HepG2 (cell line): ENCODE results near the gene PEX10. TPM values are rescaled to one million over a fixed set of nuclear protein-coding genes. Genes with fewer than 3 reads are reported as not detected.

Experiments used
- ATAC-seq: fragments of 200-7000 bp; cut with Tn5 transposase; 3 replicates; pipeline ENCODE4 v1.9.1; 2020; ENCODE audit warnings: mild to moderate bottlenecking, moderate library complexity
- BruUV-seq: library from RNA; stranded (reverse); fragments of 400-500 nt; replicated peaks from 2 replicates; lab custom pipeline; 2021; lab: Mats Ljungman, UMichigan
- CTCF ChIA-PET: fragments of 300-600 bp; formaldehyde crosslinking; extraction: SDS; loops from one replicate; lab custom pipeline; 2021; ENCODE audit warnings: low total read pairs, inconsistent platforms, low intra/inter-chr PET ratio; lab: Yijun Ruan, JAX
- POLR2A ChIA-PET: fragments of 350-600 bp; sonication (Branson Sonifier 250); formaldehyde crosslinking; loops from one replicate; lab custom pipeline; 2020; ENCODE audit warnings: antibody characterized with exemption, inconsistent platforms; lab: Yijun Ruan, JAX
- DNase-seq: peaks from one replicate; pipeline ENCODE4 v3.0.0-alpha.2; 2015; ENCODE audit warnings: low spot score
- FAIRE-seq: peaks from 3 replicates; lab custom pipeline; 2011; peaks lifted over from hg19 to GRCh38; lab: Jason Lieb, UNC
- H2AFZ ChIP-seq: one replicate; pipeline ENCODE4 v1.6.1; 2011; ENCODE audit warnings: low read length, inconsistent platforms
- H3K27ac ChIP-seq: fragments of 300-600 bp; 3 replicates; pipeline ENCODE4 v1.8.0; 2011; ENCODE audit warnings: mixed run types, mild to moderate bottlenecking, mixed read lengths, low read length, inconsistent platforms; ENCODE audit not compliant: insufficient read depth; ENCODE audit errors: extremely low read length
- H3K27me3 ChIP-seq, 2 experiments: fragments of 200-600 bp in 1 of 2; 2 replicates in 1 of 2; 3 replicates in 1 of 2; pipeline versions ENCODE4 v1.6.0 to v1.8.0; 2011; ENCODE audit warnings: low read length in 2 of 2, mild to moderate bottlenecking in 2 of 2, moderate library complexity in 2 of 2, inconsistent platforms in 1 of 2; ENCODE audit not compliant: insufficient read depth in 2 of 2, control insufficient read depth in 1 of 2
- H3K36me3 ChIP-seq, 2 experiments: fragments of 200-600 bp in 1 of 2; replicated peaks in 1 of 2; 2 replicates in 1 of 2; 3 replicates in 1 of 2; pipeline versions ENCODE4 v1.5.1 to v1.8.0; 2011; ENCODE audit warnings: low read length in 2 of 2, inconsistent platforms in 1 of 2; ENCODE audit not compliant: insufficient read depth in 2 of 2, control insufficient read depth in 1 of 2
- H3K4me1 ChIP-seq: 2 replicates; pipeline ENCODE4 v1.5.1; 2012; ENCODE audit warnings: low read length, inconsistent platforms; ENCODE audit not compliant: insufficient read depth
- H3K4me2 ChIP-seq: 2 replicates; pipeline ENCODE4 v1.6.0; 2011; ENCODE audit warnings: low read depth, low read length, inconsistent platforms
- H3K4me3 ChIP-seq, 3 experiments: fragments of 200-600 bp in 1 of 3; sonication (generic), shearing (Covaris generic) in 1 of 3; replicated peaks in 1 of 3; 2 replicates each; pipeline ENCODE4 v1.5.1; 2011 to 2016; ENCODE audit warnings: low read length in 3 of 3, inconsistent platforms in 2 of 3, low read depth in 2 of 3, mild to moderate bottlenecking in 2 of 3, control low read depth in 1 of 3, mixed read lengths in 1 of 3; ENCODE audit not compliant: insufficient read depth in 1 of 3
- H3K79me2 ChIP-seq: one replicate; pipeline ENCODE4 v1.6.1; 2011; ENCODE audit warnings: low read length, inconsistent platforms; ENCODE audit not compliant: insufficient read depth
- H3K9ac ChIP-seq: 2 replicates; pipeline ENCODE4 v1.6.0; 2011; ENCODE audit warnings: mild to moderate bottlenecking, low read depth, low read length, inconsistent platforms; ENCODE audit not compliant: insufficient read depth
- H3K9me3 ChIP-seq: 2 replicates; pipeline ENCODE4 v1.5.1; 2012; ENCODE audit warnings: mild to moderate bottlenecking, low read length
- H4K20me1 ChIP-seq: 2 replicates; pipeline ENCODE4 v1.6.0; 2011; ENCODE audit warnings: inconsistent platforms, mild to moderate bottlenecking, low read length, moderate library complexity; ENCODE audit not compliant: insufficient read depth
- AGO2 ChIP-seq: fragments of 200-400 bp; formaldehyde crosslinking; optimal IDR thresholded peaks from 2 replicates; pipeline ENCODE3; 2017; ENCODE audit warnings: mild to moderate bottlenecking, low read depth, low read length, moderate library complexity
- CBX2 ChIP-seq, 2 experiments: fragments of 200-600 bp in 1 of 2; sonication (generic); formaldehyde crosslinking in 1 of 2; IDR thresholded peaks; 2 replicates each; pipeline versions ENCODE4 v1.7.0 to v1.8.1; 2018 to 2022; ENCODE audit warnings: low read depth in 2 of 2, low read length in 1 of 2, mild to moderate bottlenecking in 1 of 2, missing genetic modification reagents in 1 of 2
- CHD2 ChIP-seq: IDR thresholded peaks from 2 replicates; pipeline ENCODE4 v1.6.1; 2011; ENCODE audit warnings: low read depth, low read length, improper control_type of control experiment
- MATR3 ChIP-seq: sonication (generic); formaldehyde crosslinking; IDR thresholded peaks from 2 replicates; pipeline ENCODE4 v1.4.0; 2020; ENCODE audit warnings: missing genetic modification reagents
- POGK ChIP-seq: sonication (generic); formaldehyde crosslinking; conservative IDR thresholded peaks from 2 replicates; pipeline ENCODE4 v1.8.0; 2022; ENCODE audit warnings: mild to moderate bottlenecking, moderate library complexity, missing genetic modification reagents
- RBFOX2 ChIP-seq: fragments of 200-400 bp; formaldehyde crosslinking; IDR thresholded peaks from 2 replicates; pipeline ENCODE4 v1.6.1; 2017; ENCODE audit warnings: low read depth, mild to moderate bottlenecking, low read length
- RBM22 ChIP-seq: fragments of 200-400 bp; formaldehyde crosslinking; optimal IDR thresholded peaks from 2 replicates; pipeline ENCODE3; 2017; ENCODE audit warnings: mild to moderate bottlenecking, low read length, moderate library complexity
- ZIK1 ChIP-seq: sonication (generic); formaldehyde crosslinking; IDR thresholded peaks from 2 replicates; pipeline ENCODE4 v1.5.0; 2020; ENCODE audit warnings: mild to moderate bottlenecking, low read depth, missing genetic modification reagents, borderline replicate concordance
- ZNF7 ChIP-seq: IDR thresholded peaks from 2 replicates; pipeline ENCODE4 v1.6.1; 2016; ENCODE audit warnings: missing biosample characterization, missing genetic modification reagents
- WGBS: methylation state at CpG from one replicate; pipeline ENCODE4 v1.1.6; 2017; ENCODE audit warnings: low lambda C conversion rate; 5-methylcytosine and 5-hydroxymethylcytosine counted together
- in situ Hi-C: cut with HindIII; loops from 2 replicates; pipeline ENCODE4 v1.10.0; 2017; ENCODE audit warnings: low pct_unique_long_range_greater_than_20kb; ENCODE audit not compliant: extremely low pct_ligation_motif_present
- intact Hi-C: fragments of 100-400 bp; cut with micrococcal nuclease; formaldehyde crosslinking; loops from one replicate; pipeline ENCODE4 v1.10.0; 2022; ENCODE audit not compliant: unreplicated experiment
- polyA plus RNA-seq, 8 experiments: library from polyadenylated mRNA; depleted of rRNA in 3 of 8; stranded (reverse) in 7 of 8; unstranded in 1 of 8; fragments of >200 nt; fragmentation: Illumina TruSeq in 4 of 8; extraction: Trizol in 4 of 8; gene quantifications; 2 replicates each; pipeline versions ENCODE4 v1.2.1 to v1.2.3, GENCODE V29; 2011 to 2016; ENCODE audit warnings: low read depth in 4 of 8, missing spikeins in 1 of 8, mixed read lengths in 1 of 8; ENCODE audit not compliant: insufficient read depth in 1 of 8
- total RNA-seq, 5 experiments: library from RNA; depleted of rRNA; stranded (reverse); fragments of >200 nt; fragmentation: Illumina TruSeq; extraction: Trizol; gene quantifications; 2 replicates each; pipeline ENCODE4 v1.2.3, GENCODE V29; 2016; ENCODE audit warnings: low read depth in 1 of 5

PEX10 gene
- total and polyA plus RNA-seq, 2 of the 13 experiments (the other 11 are each of a cell fraction or from before 2014, with no cell fraction given): 16.1 to 39.6 TPM

DNA sequence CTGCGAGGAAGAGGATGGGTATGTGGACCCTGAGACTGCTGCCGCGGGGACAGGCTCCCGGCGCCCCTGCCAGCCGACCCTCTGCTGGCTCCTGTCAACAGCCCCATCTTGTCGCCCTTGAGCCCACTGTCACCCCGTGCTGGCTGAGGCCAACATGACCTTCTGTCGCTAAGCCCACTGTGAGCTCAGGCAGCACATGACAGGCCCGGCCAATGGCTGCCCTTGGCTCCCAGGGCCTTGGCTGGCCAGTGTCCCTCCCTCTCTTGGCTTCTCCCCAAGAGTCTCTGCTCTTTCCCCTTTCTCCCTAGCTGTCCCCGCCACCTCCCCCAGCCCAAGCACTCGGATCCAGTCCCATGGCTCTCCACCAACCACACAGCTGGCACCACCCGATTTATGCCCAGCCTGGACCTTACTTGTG is 3.5 kb downstream of the PEX10 start:
- WGBS: 87% methylated on average over 5 of the region's 13 CpGs
- Histone ChIP-seq H3K27me3 (no peaks in the 10 kb centered on the region), H4K20me1 (no peaks in the 10 kb centered on the region), H3K9ac (no peak overlapping the region), H3K4me3 (no peak overlapping the region), H3K36me3 (peaks cover 31 to 58% of the 10 kb centered on the region in 2 experiments), H3K4me2 (no peak overlapping the region), H2AFZ (no peak overlapping the region), H3K27ac (no peak overlapping the region), H3K9me3 (no peaks in the 10 kb centered on the region), H3K79me2 (peaks cover 17% of the 10 kb centered on the region), H3K4me1 (peaks cover 23% of the 10 kb centered on the region)
- ChIA-PET CTCF (no interaction called here), POLR2A (interaction anchor here (1.1 kb wide), 1 partner anchor 17 kb away, joined by 5 read pairs; the partner anchor contains the start of genes MORN1 and RER1)
- no TSS peak for BruUV-seq
- TF ChIP-seq AGO2 (peak; percentile 16), RBFOX2 (peak; percentile 41), ZIK1 (CRISPR knock-in tag) (no peak), CHD2 (no peak), RBM22 (peak; percentile 65), POGK (CRISPR knock-in tag) (no peak), MATR3 (no peak), ZNF7 (CRISPR knock-in tag) (no peak), CBX2 (IDR thresholded peaks at IDR 0.05; ENCODE audit: low read depth, low read length) (no peak), CBX2 (CRISPR knock-in tag; IDR thresholded peaks at IDR 0.05; ENCODE audit: low read depth) (no peak)
- in situ Hi-C loops (no loop called here), intact Hi-C loops (no loop called here)
- no peak for DNase-seq
- FAIRE-seq: no peak
- no peak for ATAC-seq
